Eye (tissue), 1 donor: ENCODE data around the gene KISS1.

Source experiments
- DNase-seq: peaks from one replicate; pipeline ENCODE4 v3.0.0-alpha.2; 2015

The KISS1 gene

GRCh38 chr1:204217648-204218000, 21.3 kb upstream of the KISS1 start:
- no peak for DNase-seq

- DNase-seq = no peak
These were observed 20.8 kb upstream of the KISS1 start for GRCh38 chr1:204216880-204217647.

DNA sequence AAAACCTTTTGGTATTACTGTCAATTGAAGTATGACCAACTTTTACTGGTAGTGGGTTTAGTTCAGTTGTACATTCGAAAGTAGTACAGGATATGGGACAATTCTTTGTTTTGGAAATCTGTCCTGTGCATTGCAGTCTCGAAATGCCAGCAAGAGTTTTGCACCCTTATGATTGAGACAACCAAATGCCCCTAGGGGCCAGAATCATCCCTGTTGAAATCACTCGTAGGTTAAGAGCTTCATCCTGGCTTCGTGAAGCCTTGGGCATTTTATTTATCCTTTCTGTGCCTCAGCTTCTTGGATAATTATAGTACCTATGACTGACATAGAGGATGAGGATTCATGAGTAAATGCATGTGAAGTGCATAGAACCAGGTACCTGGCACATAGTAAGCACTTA, 19.9 kb upstream of the KISS1 start:
- DNase-seq = no peak

- DNase-seq = peak; percentile 89
These were observed 17.7 kb upstream of the KISS1 start, which contains the start of gene GOLT1A for GRCh38 chr1:204213668-204214662. TSS of gene GOLT1A (minus strand) at chr1:204213988. CDS start at chr1:204213906, 82 bp downstream.

- DNase-seq = no peak
These were observed 16.4 kb upstream of the KISS1 start for GRCh38 chr1:204212715-204213114.

DNA sequence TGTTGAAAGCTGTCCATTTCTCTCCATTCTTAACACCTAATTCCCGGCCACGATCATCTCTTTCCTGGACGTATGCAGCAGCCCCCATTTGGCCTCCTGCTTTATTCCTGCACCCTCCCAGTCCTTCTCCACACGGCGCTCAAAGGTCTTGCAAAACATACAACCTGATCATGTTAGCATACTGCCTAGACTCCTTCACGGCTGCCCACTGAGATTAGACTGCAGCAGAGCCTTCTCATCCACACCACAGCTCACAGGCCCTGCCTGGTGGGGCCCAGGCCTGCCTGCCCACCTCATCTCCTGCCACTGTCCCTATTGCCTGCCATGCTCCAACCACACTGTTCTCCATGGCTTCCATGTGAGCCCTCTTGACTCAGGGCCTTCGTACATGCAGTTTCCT, 14.8 kb upstream of the KISS1 start:
- no peak for DNase-seq

GRCh38 chr1:204207136-204207616, 10.9 kb upstream of the KISS1 start:
- peak; percentile 77 for DNase-seq

DNA sequence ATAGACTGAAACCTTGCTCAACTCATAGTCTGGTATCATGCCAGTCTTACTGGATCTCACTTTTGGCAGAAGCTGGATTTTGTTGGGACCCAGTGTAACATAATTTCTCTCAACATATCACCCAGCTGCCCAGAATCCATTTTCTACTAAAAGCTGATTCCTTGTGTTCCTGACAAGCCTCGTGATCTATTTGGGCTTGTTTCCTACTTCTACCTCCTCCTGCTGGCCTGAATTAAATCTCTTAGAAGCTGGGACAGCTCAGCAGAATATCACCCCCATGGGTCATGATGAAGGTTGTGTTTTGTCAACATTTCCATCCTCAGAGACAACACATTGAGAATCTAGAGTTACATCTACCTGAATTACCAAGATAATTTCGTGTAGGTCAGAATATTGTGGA, 9.8 kb upstream of the KISS1 start:
- DNase-seq = no peak

- DNase-seq = no peak
These were observed 9.2 kb upstream of the KISS1 start for GRCh38 chr1:204205486-204205885.

DNA sequence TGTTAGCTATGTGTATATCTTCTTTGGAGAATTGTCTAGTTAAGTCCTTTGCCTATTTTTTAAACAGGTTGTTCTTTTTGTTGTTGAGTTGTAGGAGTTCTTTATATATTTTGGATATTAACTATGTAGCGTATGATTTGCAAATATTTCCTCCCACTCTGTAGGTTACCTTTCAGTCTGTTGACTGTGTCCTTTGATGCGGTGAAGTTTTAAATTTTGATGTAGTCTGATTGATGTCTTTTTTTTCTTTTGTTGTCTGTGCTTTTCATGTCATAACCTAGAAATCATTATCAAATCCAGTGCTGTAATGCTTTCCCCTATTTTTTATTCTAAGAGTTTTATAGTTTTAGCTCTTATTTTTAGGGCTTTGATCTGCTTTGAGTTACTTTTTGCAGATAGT, 8.7 kb upstream of the KISS1 start:
- no peak for DNase-seq

DNA sequence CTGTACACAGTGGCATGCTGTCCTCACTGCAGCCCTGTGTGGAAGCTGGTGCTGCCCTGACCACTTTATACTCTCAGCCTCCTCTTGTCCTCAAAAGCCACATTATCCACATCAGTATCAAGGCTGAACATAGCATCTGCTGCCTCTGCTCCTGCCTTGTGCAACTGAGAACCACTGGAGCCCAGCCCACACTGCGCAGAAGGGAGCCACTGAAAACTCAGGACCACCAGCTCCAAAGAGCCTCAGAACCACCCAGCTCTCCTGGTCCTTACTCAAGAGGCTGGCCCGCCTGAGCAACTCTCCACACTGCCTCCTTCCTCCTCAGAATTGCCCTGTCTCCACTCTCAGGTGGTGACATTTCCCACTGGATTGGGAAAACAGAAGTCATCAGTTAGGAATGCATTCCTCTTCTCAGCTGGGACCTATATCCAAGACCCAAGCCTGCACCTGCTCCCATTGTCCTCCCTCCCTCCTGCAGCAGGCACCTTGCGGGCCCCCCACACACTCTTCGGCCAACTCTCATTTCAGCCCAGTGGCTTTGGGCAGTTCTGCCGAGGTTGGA, 7.0 kb upstream of the KISS1 start:
- no peak for DNase-seq

DNA sequence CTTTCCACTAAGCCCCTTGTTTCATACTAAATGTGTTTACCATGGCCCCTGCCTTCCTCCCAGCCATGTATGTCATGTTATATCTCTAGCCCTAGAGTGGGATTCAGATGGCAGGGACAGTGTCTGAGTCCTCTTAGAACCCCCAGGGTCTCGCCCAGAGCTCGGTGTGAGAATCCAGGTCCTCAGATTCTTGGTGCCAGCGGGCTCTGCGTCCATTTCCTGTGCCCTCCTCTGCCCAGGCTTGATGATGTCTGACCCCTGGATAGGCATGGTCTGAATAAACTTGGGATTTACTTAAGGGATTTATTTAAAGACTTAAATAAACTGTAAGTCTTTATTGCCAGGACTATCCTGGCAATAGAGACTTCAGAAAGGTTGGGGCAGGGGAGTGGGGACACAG, 6.2 kb upstream of the KISS1 start:
- no peak for DNase-seq

DNA sequence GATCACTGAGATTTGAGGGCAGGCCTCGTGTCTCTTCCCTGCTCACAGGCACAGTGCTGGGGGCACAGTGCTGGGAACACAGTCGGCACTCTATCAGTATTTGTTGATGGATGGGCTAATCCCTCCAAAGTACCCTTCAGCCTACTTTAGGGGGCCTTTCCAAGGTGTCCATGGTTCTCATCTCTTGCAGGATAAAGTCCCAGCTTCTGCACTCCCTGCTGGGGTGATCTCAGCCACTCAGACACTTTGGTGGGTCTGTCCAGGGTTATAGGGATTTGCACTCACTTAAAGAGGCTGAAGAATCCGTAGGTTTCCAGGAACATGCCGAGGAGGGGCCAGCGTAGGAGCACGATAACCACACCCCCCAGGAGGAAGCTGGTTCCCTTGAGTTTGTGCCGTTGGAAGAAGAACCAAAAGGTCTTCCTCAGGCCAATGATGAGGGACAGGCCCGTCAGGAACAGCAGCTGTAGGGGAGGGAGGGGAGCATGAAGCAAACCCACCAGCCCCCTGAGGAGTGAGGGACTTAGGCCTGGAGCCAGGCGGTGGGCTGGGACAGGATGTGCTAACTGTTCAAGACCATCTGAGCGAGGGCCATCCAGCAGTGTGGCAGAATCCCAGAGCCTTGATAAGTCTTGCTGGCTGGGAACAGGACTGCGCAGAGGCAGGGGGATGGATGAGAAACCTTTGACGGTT, 5.2 kb upstream of the KISS1 start:
- DNase-seq = no peak

- DNase-seq = no peak
These were observed 3.3 kb upstream of the KISS1 start for GRCh38 chr1:204199579-204199978.

DNA sequence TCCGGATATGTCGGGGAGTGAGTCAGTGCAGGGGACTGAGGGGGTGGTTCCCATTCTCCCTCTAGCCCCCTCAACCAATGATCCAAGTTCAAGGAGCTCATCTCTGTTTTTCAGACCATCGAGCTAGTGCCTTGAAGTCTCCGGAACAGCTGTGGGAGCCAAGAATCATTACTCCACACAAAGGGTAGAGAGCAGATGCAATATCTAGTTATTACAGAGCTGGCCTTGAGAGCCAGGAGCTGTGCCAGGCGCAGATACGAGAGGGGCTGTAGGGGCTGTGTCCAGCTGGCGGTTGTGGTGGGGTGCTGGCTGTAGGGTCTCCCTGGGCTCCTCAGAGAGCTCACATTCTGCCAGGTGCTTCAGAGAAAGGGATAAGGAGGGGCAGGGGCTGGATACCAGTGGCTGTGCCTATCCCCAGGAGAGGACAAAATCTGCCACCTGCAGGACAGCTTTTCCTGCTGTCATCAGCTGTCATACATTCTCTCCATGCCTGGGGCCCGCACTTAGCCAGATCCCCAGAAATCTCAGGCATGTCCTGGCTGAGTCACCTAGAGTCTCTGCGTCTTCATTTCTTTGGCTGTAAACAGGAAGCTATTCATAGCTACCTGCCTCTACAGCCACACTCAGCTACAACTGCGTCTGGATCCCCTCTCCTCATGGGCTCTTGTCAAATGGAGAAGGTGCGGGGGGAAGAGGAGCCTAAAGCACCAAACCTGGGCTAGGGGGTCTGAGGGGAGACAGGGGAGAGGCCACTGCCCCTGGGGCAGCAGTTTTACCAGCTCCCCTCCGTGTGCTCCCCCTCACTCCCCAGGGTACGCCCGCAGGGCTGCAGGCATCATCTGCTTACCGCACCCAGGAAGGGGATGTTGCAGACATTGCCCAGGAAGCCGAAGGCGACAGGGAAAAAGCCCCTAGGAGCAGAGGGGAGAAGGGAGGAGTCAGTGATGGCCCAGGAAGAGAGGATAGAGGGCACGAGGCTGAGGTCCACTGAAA, 2.4 kb upstream of the KISS1 start:
- DNase-seq = peak; percentile 48

DNA sequence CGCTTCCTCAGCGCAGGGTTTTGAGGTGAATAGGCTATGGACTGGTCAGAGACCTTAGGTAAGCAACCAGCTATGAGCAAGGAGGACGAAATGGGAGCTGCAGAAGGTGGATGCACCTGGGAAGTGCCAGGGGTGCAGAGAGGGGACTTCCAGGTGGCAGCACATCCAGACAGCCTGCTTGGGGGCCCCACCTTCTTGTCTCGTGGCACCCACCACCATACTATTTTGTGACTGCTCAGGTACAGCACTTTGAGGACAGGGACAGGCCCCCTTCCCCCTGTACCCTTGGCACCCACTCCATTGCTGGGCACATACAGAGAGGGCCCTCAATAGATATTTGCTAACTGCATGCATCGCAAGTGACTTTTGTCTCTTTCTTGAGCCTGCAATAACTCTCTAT, 777 bp upstream of the KISS1 start:
- no peak for DNase-seq

DNA sequence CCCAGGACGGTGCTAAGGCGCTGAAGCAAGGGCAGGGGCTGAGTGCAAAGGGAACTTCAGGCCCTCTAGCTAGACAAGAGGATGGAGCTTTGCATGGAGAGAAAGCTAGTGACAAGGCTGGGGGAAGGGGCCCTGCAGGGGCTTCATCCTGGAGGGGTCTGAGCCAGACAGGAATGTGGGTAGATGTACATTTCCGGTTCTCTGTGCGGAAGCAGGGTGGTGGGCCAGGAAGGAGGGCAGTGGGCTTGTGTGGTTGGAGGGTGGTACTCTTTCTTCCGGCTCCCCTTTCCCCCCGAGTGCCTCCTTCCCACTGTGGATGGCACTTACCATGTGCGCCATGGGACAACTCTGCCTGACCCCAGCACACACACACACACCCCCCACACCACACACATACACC, 1.5 kb downstream of the KISS1 start:
- no peak for DNase-seq

GRCh38 chr1:204194080-204194479, 2.2 kb downstream of the KISS1 start:
- DNase-seq = no peak

DNA sequence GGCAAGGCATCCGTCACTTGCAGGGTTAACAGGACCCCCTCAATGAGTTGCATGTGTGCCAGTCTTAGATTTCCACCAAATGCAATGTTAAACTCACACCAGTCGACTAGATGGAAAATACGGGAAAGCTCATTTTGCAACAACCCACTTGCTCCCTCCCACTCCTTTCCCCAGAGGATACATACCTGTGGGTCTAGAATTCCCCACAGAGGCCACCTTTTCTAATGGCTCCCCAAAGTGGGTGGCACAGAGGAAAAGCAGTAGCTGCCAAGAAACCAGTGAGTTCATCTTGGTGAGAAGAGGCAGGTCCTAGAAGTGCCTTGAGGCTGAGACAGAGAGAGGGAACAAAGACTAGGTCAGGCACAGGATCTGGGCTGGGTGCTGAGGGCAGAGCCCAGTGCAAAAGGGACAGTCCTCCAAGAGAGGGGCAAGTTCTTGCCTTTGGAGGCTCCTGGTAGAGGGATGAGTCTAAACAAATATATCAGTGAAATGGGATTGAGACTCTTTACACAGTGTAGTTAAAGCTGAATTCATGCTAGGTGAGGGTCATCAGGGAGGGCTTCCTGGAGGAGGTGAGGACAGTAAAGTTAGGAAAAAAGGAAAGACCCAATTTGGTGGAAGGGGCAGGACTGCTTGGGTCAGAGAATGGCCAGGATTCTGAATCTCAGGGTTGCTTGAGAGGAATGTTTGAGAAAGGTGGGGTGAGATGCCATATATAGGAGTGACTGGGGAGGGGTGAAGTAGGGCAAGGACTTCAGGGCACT, 3.5 kb downstream of the KISS1 start:
- no peak for DNase-seq

DNA sequence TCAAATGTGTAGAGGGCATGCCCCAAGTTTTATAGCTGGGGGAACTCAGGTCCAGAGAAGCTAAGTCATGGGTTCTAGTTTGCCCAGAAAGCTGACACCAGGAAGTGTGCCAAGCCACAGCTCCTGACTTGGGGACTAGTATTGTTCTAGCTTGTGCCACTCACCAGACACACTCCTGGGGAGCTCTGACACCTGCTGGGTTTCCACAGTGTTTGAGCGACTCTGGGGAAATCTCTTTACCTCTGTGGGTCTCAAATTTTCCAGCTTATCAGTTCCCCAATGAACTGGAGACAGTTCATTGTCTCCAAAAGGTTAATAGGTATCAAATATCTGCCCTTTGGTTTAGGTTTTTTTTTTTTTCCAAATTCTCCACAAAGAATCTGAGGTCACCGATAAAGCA, 4.2 kb downstream of the KISS1 start:
- no peak for DNase-seq

GRCh38 chr1:204191456-204191855, 4.8 kb downstream of the KISS1 start:
- peak; percentile 56 for DNase-seq
